ENCODE measurements around the gene TUBA3E.
A peak's percentile ranks its signal among the peaks of the same experiment; 100 is the strongest.
"Not testable (repeated sequence)": the region's sequence is repeated elsewhere in the genome, so short reads cannot be mapped to it uniquely, and the experiment has no call there.

The TUBA3E gene

DNA sequence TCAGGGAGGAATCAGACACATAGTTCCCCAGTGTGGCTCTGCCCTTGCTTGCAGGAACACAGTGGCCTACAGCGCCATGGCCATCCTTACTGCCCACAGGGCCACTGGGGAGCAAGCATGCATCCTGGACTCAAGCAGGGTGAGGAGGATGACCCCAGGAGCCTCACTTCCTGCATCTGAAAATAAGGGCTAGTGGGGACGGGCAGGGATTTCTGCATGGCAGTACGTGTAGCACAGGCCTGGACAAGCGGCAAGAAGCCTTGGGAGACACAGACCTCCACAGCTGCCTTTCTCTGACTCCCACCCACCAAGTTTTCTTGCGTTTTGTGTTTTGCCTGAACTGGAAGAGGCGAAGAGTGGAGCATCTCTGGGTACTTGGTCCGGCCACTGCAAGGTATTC lies 35.8 kb downstream of the TUBA3E start:
- DNase-seq, result not testable (repeated sequence)

DNA sequence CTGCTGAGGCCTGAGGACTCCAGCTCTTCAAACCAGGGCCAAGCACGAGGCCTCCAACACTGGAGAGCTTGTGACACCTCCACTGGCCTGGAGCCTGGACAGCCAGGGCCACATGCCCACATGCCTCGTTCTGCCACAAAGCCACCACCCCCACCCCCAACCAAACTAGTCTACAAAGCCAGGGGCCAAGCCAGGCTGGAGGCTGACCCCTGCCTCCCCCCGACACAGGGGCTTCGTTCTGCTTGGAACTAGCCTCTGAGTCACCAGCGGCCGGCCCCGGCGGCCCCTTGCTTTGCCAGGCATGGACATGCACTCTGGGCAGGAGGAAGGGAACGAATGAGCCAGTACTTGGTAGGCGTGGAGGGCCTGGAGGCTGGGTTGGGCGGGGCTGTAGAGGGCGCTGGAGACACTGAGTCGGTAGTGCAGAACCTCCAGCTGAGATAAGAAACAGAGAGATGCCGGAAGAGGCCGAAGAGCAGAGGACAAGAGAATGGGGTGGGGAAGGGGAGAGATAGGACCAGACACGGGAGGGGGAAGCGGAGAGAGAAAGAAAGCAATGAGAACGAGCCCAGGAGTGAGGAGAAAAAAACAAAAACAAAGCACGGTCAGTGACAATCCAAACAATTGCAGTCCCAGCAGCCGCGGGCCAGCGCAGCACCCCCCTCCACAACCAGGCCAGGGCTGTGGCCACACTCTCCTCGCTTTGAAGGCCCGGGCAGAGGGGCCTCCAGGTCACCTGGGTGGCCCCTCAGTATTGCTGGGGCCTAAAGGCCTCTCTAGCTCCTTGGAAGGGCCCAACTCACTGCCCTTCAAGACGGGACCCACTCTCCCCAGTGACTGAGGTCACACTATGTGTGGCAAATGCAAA lies 37.2 kb downstream of the TUBA3E start:
- not testable (repeated sequence) for DNase-seq

DNA sequence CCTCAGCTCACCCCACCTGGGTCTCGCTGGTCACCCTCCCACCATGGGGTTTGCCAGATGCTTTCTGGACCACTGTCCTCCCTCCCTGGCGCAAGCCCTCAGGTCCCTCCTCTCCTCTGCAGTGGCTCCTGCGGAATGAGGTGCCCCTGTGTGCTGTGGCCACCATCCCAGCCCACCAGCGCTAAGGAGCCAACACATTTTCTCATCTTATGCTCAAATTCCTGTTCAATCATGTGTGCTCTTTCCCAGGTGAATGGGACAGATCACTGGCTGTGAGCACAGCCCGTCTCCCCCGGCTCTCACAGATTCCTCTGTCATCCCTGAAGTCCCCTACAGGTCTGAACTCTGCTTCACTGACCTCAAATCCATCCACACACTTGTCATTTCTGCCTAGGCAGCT lies 38.1 kb downstream of the TUBA3E start:
- no peak for DNase-seq

GRCh38 chr2:130159376-130159775 lies 38.9 kb downstream of the TUBA3E start:
- DNase-seq, result not testable (repeated sequence)

DNA sequence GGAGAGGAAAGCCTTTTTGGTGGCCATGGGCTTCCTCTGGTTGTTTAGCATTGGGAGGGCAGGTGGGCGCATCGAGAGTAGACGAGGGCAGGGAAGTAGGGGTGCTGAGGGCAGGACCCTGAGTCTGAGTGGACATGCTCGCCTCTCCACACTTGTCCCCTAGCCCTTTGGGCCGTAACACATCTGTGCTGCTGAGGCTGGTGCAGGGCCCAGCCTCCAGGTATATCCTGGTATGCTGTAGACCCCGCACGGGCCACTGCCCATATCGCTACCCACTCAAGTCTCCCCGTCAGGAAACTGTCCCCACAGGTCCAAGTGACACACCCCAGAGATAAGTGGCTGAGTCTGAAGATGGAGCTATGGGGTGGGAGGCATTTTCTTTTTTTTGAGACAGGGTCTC lies 39.6 kb downstream of the TUBA3E start:
- DNase-seq, result no peak

DNA sequence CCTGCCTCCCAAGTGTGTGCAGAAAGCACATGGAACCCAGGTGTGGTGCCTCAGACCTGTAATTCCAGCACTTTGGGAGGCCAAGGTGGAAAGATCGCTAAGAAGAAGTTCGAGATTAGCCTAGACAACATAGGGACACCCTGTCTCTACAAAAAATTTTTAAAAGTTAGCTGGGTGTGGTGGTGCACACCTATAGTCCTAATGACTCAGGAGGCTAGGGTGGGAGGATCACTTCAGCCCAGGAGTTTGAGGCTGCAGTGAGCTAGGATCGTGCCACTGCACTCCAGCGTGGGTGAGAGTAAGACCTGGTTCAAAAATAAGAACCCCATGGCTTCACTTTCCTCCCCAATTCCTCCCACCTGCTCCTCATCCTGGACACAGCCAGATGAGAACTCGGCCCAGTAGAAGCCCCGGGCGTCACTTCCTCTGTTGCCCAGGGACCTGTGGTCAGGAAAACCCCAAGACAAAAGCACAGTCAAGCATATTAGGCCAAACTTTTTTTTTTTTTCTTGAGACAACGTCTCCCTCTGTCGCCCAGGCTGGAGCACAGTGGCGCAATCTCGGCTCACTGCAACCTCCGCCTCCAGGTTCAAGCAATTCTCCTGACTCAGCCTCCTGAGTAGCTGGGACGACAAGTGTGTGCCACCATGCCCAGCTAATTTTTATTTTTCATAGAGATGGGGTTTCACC lies 40.3 kb downstream of the TUBA3E start:
- not testable (repeated sequence) for DNase-seq

DNA sequence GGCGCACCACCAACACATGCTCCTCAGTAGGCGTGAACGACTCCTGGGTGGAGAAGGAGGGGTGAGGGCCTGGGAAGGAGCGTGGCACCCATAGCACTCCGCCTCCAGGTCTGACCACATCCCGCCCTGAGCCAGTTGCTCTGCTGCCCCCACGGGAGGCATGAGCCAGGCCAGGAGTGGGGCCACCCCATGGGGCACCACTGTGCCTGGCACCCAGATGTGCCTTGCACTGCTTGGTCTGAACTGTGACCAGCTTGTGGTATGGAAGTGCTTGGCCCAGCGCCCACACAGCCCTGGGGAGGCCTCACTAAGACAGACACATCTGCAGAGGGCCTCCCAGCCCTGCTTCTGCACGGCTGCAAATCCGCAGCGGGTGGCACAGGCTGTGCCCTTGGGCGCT lies 40.9 kb downstream of the TUBA3E start:
- not testable (repeated sequence) for DNase-seq

GRCh38 chr2:130156624-130157004 lies 41.6 kb downstream of the TUBA3E start:
- no peak for DNase-seq

- DNase-seq, result peak; percentile 53
These were observed 42.1 kb downstream of the TUBA3E start for GRCh38 chr2:130155956-130156623.

DNA sequence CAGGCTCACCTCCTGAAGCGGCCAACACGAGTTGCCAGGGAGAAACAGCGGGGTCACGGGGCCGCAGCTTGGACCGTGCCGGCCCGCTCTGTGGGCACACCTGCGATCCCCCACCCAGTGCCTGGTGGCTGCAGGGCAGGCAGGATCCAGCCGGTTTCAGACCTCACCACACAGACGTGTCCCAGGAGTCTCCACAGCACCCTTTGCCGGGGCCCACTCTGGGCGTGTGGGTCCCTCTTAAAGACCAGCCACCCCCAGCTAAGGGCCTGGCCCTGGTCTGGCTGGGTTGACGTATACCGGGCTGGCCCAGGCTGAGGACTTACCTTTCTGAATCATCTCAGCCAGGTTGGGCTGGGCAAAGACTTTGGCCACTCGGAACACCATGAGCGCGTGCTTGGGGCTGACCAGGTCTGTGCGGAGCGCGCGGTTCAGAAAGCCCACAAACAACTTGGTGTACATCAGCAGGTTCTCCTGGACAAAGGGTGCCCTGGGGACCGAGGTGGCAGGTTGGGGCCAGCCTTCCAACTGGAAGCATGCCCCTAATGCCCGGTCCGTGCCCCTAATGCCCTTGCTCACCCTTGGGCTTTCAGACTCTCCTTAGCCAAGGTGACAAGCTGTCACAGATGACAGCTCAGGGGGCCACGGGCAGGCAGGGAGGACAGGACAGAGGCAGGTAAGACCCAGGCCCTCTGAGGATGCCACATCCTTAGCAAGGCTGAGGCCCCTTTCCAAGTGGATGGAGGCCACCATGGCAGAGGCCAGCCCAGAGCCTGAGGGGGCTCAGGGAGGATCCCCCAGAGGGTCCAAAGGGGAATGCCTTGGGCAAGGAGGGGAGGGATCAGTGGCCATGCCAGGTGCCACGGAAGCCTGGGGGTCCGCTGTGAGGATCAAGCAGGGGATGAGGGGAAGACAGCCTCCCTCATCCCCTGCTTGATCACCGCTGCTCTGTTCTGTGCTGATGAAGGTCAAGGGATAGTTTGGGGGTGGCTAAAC lies 43.2 kb downstream of the TUBA3E start:
- DNase-seq, result no peak

GRCh38 chr2:130154423-130154770 lies 43.8 kb downstream of the TUBA3E start:
- DNase-seq, result not testable (repeated sequence)

- DNase-seq, result not testable (repeated sequence)
These were observed 44.4 kb downstream of the TUBA3E start for GRCh38 chr2:130153721-130154422.

- no peak for DNase-seq
These were observed 45.2 kb downstream of the TUBA3E start for GRCh38 chr2:130152816-130153595.

DNA sequence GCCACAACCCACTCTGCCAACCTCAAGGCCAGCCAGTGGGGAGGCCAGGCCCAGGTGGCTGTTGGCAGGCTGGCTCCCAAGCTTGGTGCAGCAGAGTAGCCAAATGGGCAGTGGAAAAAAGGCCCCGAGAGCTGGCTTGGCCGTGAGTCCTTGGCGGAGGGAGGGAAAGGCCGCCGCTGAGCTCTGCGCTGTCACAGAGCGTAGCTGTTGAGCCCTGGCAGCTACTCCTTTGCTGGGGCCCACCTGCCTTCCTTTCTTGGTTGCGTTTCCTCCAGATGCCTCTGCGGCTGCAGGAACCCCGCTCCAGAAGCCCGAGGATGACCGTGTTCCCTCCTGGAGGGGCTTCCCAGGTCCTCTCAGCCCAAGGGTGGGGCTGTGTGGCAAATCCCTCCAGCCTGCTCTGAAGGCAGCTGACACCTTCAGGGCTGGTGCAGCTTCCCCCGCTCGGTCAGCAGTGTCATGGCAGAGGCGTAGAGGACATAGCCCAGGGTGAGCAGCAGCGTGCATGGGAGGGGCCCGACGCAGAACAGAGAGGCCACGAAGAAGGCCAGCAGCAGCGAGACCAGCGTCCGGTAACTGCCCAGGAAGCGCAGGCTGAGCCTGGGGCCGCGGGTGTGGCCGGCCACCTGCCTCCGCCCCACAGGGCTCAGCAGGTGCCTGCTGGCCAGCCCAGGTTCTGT lies 46.0 kb downstream of the TUBA3E start:
- not testable (repeated sequence) for DNase-seq

DNA sequence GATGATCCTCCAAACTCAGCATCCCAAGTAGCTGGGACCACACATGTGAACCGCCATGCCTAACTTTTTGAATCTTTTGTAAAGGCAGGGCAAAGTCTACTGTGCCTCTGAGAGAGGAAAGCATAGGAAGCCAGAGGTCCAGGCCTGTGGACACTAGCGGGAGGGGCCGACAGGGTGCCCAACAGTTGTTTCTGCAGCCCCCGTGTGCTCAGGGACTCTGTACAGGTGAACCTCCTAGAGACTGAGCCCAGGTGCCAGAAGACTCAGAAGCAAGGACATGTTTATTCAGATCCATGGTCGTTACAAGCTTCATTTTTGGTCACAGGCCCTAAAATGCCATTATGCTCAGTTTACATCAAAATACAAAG lies 47.1 kb downstream of the TUBA3E start:
- DNase-seq, result not testable (repeated sequence)

DNA sequence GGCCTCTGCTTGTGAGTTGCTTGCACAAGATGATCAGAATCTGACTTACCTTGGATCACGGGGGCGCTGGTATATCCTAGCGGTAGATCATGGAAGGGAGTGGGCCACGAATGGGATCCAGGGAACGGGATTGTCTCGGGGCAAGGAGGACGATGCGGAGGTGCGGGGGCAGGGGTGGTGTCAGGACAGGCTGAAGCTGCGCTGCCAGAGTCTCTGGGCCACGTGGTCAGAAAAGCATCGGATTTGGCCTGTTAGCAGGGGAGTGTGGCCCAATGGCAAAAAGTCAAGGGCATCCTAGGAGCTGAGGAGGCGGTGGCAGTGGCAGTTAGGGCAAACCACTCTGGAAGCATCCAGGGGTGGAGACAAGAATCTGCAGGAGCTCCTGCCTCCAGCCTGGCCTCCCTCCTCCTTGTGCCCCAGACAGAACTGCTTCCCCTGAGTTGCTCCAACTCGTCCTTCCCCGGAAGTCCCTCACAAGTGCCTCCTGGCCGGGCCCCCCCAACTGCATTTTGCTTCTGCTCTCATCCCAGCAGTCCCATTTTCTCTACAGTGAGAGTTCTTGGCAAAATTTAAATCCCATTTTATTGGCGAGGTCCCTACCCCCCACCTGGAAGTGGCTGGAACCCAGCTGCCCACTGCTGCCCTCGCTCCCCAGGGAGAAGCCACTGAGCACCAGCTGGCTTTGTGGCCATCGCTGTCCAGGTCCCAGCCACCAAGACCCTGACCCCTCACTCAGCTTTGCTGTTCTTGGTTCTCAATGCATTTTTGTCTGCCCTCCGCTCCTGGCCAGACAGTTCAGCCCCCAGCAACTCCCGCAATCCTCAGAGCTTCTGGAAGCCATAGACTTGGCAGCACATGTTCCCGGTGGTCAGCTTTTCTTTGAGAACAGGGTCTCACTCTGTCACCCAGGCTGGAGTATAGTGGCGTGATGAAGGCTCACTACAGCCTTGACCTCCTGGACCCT lies 47.8 kb downstream of the TUBA3E start:
- no peak for DNase-seq

DNA sequence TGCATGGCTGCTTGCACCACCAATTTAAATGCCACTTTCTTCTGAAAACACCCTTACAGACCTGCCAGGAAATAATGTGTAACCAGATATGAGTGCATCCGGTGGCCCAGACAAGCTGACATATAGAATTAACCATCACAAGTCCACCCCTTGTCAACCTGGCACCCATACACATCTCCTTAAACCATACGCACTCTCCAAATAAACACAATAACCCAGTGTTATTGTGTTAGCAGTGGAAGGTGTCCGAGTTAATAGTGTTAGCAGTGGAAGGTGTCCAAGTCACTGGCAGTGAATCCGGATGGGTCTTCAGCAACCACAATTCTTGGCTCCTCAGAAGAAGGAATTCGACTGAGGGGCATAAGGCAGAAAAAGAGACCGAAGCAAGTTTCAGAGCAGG lies 49.7 kb downstream of the TUBA3E start:
- not testable (repeated sequence) for DNase-seq

DNA sequence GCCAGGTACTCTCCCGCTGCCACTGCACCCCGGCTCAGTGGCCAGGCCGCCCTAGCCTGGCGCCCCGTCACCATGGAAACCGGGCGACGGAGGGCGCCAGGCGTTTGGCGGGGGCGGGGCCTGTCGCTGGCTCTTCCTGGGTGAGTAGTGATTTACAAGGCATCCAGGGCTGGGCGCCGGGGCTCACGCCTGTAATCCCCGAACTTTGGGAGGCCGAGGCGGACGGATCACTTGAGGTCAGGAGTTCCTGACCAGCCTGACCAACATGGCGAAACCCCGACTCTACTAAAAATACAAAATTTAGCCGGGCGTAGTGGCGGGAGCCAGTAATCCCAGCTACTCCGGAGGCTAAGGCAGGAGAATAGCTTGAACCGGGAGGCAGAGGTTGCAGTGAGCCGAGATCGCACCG lies 53.2 kb downstream of the TUBA3E start, which contains the start of gene CCDC74B:
Gene CCDC74B (minus strand): TSS at position 107 of the 409 bp plus-strand sequence. CDS start 116 bp downstream, outside the sequence.
- peak; percentile 40 for DNase-seq
